HCT116 (cell line): ENCODE data around the gene MBP. TPM values are rescaled to one million over a fixed set of nuclear protein-coding genes. Genes with fewer than 3 reads are reported as not detected.

ENCODE experiments used
- ATAC-seq: fragments of 200-7000 bp; cut with Tn5 transposase; 2 replicates; pipeline ENCODE4 v1.9.1; 2020; ENCODE audit warnings: mild to moderate bottlenecking, moderate library complexity
- BruUV-seq: library from RNA; stranded (reverse); fragments of 400-500 nt; replicated peaks from 2 replicates; lab custom pipeline; 2021; lab: Mats Ljungman, UMichigan
- CTCF ChIA-PET: fragments of 300-600 bp; sonication (Branson Sonifier 250); formaldehyde crosslinking; loops from one replicate; lab custom pipeline; 2021; ENCODE audit warnings: antibody characterized with exemption; lab: Charles Lee
- POLR2A ChIA-PET: fragments of 300-600, 350-600 bp; sonication (Branson Sonifier 250); formaldehyde crosslinking; loops from one replicate; lab custom pipeline; 2021; ENCODE audit warnings: antibody characterized with exemption; lab: Charles Lee
- RAD21 ChIA-PET, 2 experiments: fragments of 300-600 bp; sonication (Branson Sonifier 250); formaldehyde crosslinking; loops; one replicate each; lab custom pipeline; 2023; ENCODE audit warnings: low total read pairs in 2 of 2; ENCODE audit not compliant: uncharacterized antibody in 2 of 2, unreplicated experiment in 2 of 2, low non-redundant PET in 1 of 2; lab: Charles Lee
- DNase-seq: peaks from one replicate; pipeline ENCODE4 v3.0.0-alpha.2; 2010; ENCODE audit warnings: low read depth, low spot score
- H2AFZ ChIP-seq: fragments of 200-600 bp; shearing (Covaris generic), sonication (generic); 2 replicates; pipeline ENCODE4 v1.6.1; 2017; ENCODE audit warnings: low read depth, mixed run types, mixed read lengths, antibody characterized with exemption, low read length; ENCODE audit not compliant: poor library complexity, severe bottlenecking
- H3K27ac ChIP-seq: 2 replicates; pipeline ENCODE4 v1.5.1; 2012; ENCODE audit warnings: low read depth, low read length
- H3K27me3 ChIP-seq: fragments of 200-600 bp; sonication (generic); 2 replicates; pipeline ENCODE4 v1.6.1; 2016; ENCODE audit warnings: mixed run types, low read length, mixed read lengths; ENCODE audit not compliant: insufficient read depth
- H3K36me3 ChIP-seq, 2 experiments: fragments of 200-500 bp in 1 of 2; fragments of 200-600 bp in 1 of 2; sonication (Bioruptor generic) in 1 of 2; sonication (generic) in 1 of 2; 2 replicates each; pipeline versions ENCODE4 v1.5.1 to v1.6.1; 2014 to 2016; ENCODE audit warnings: low read length in 2 of 2, inconsistent platforms in 1 of 2, mixed read lengths in 1 of 2, mixed run types in 1 of 2; ENCODE audit not compliant: insufficient read depth in 2 of 2, control insufficient read depth in 1 of 2
- H3K4me1 ChIP-seq, 2 experiments: fragments of 200-600 bp in 1 of 2; sonication (generic) in 1 of 2; 2 replicates each; pipeline versions ENCODE4 v1.5.1 to v1.6.1; 2012 to 2017; ENCODE audit warnings: low read length in 2 of 2, inconsistent platforms in 1 of 2, mild to moderate bottlenecking in 1 of 2, mixed read lengths in 1 of 2, mixed run types in 1 of 2, moderate library complexity in 1 of 2; ENCODE audit not compliant: insufficient read depth in 2 of 2, control insufficient read depth in 1 of 2
- H3K4me2 ChIP-seq: fragments of 200-600 bp; sonication (generic); 2 replicates; pipeline ENCODE4 v1.6.1; 2017; ENCODE audit warnings: mixed run types, low read length, mixed read lengths
- H3K4me3 ChIP-seq, 2 experiments: fragments of 200-600 bp in 1 of 2; sonication (generic) in 1 of 2; replicated peaks in 1 of 2; 2 replicates each; pipeline ENCODE4 v1.5.1; 2011 to 2016; ENCODE audit warnings: low read length in 2 of 2, control low read depth in 1 of 2, low read depth in 1 of 2, mild to moderate bottlenecking in 1 of 2, mixed read lengths in 1 of 2, mixed run types in 1 of 2
- H3K79me2 ChIP-seq: fragments of 200-600 bp; sonication (generic); 2 replicates; pipeline ENCODE4 v1.6.1; 2017; ENCODE audit warnings: mild to moderate bottlenecking, mixed run types, low read length, moderate library complexity, mixed read lengths; ENCODE audit not compliant: insufficient read depth
- H3K9ac ChIP-seq: fragments of 200-600 bp; sonication (generic); 2 replicates; pipeline ENCODE4 v1.6.1; 2016; ENCODE audit warnings: low read length, mixed read lengths
- H3K9me2 ChIP-seq: fragments of 200-600 bp; sonication (generic), shearing (Covaris generic); 2 replicates; pipeline ENCODE4 v1.6.1; 2017; ENCODE audit warnings: mixed run types, mild to moderate bottlenecking, moderate library complexity; ENCODE audit not compliant: insufficient read depth
- H3K9me3 ChIP-seq, 2 experiments: fragments of 200-500 bp in 1 of 2; fragments of 200-600 bp in 1 of 2; sonication (Bioruptor generic) in 1 of 2; sonication (generic) in 1 of 2; 2 replicates each; pipeline ENCODE4 v1.6.1; 2014 to 2017; ENCODE audit warnings: low read length in 2 of 2, mixed read lengths in 2 of 2, inconsistent platforms in 1 of 2, low read depth in 1 of 2, mild to moderate bottlenecking in 1 of 2, mixed run types in 1 of 2, moderate library complexity in 1 of 2; ENCODE audit not compliant: control insufficient read depth in 1 of 2, insufficient read depth in 1 of 2
- H4K20me1 ChIP-seq: fragments of 200-600 bp; sonication (generic), shearing (Covaris generic); 2 replicates; pipeline ENCODE4 v1.6.1; 2017; ENCODE audit warnings: mixed run types, mild to moderate bottlenecking, moderate library complexity; ENCODE audit not compliant: insufficient read depth
- ATF3 ChIP-seq: IDR thresholded peaks from 2 replicates; pipeline ENCODE4 v1.6.1; 2012
- ELF1 ChIP-seq: IDR thresholded peaks from 2 replicates; pipeline ENCODE4 v1.6.1; 2012; ENCODE audit warnings: low read depth, borderline replicate concordance
- EZH2 ChIP-seq: fragments of 200-600 bp; sonication (generic); IDR thresholded peaks from 2 replicates; pipeline ENCODE4 v1.6.1; 2017; ENCODE audit warnings: antibody characterized with exemption, mixed run types
- EZH2phosphoT487 ChIP-seq: fragments of 200-600 bp; IDR thresholded peaks from 2 replicates; pipeline ENCODE4 v1.6.1; 2018; ENCODE audit warnings: antibody characterized with exemption, borderline replicate concordance
- JUND ChIP-seq: IDR thresholded peaks from 2 replicates; pipeline ENCODE4 v1.6.1; 2012
- POLR2A ChIP-seq: IDR thresholded peaks from 2 replicates; pipeline ENCODE4 v1.7.0; 2011; ENCODE audit warnings: borderline replicate concordance; ENCODE audit not compliant: insufficient read depth, insufficient read length; ENCODE audit errors: extremely low read depth
- RAD21 ChIP-seq: IDR thresholded peaks from 2 replicates; pipeline ENCODE4 v1.6.1; 2012; ENCODE audit warnings: low read depth, mild to moderate bottlenecking
- SIN3A ChIP-seq: IDR thresholded peaks from 2 replicates; pipeline ENCODE4 v1.6.1; 2012; ENCODE audit warnings: low read depth
- SP1 ChIP-seq: IDR thresholded peaks from 2 replicates; pipeline ENCODE4 v1.6.1; 2012; ENCODE audit warnings: low read depth
- SRF ChIP-seq: IDR thresholded peaks from 2 replicates; pipeline ENCODE4 v1.6.1; 2012; ENCODE audit warnings: low read depth
- TCF7L2 ChIP-seq: IDR thresholded peaks from 2 replicates; pipeline ENCODE4 v1.7.0; 2011; ENCODE audit warnings: borderline replicate concordance, inconsistent platforms; ENCODE audit not compliant: insufficient read depth, insufficient read length; ENCODE audit errors: extremely low read depth
- YY1 ChIP-seq: IDR thresholded peaks from 2 replicates; pipeline ENCODE4 v1.6.1; 2011; ENCODE audit warnings: low read length, low read depth, moderate library complexity, mild to moderate bottlenecking; ENCODE audit not compliant: insufficient replicate concordance; ENCODE audit errors: extremely low read depth
- ZFX ChIP-seq: fragments of 450-650 bp; IDR thresholded peaks from 2 replicates; pipeline ENCODE4 v1.6.1; 2017
- ZNF274 ChIP-seq: fragments of 200-500 bp; sonication (Bioruptor generic); IDR thresholded peaks from 2 replicates; pipeline ENCODE4 v1.6.1; 2014; ENCODE audit warnings: mild to moderate bottlenecking, low read depth, low read length, inconsistent platforms
- intact Hi-C: fragments of 100-400 bp; cut with micrococcal nuclease; formaldehyde crosslinking; loops from 2 replicates; pipeline ENCODE4 v1.10.0; 2022
- total RNA-seq: library from RNA; stranded (reverse); gene quantifications from one replicate; pipeline ENCODE4 v1.2.1, GENCODE V29; 2021; ENCODE audit not compliant: unreplicated experiment
- TF ChIP-seq, protein P1 (sequence below): IDR thresholded peaks from 2 replicates; pipeline ENCODE4 v1.6.1; 2012; ENCODE audit warnings: low read depth
- TF ChIP-seq, protein P2 (sequence below), 3 experiments: fragments of 200-600 bp in 1 of 3; sonication (generic) in 1 of 3; IDR thresholded peaks in 2 of 3; conservative IDR thresholded peaks in 1 of 3; 2 replicates each; pipeline ENCODE4 v1.5.1; 2012 to 2017; ENCODE audit warnings: low read depth in 2 of 3, low read length in 2 of 3, antibody characterized with exemption in 1 of 3, borderline replicate concordance in 1 of 3, control low read depth in 1 of 3, mild to moderate bottlenecking in 1 of 3, mixed read lengths in 1 of 3, mixed run types in 1 of 3, moderate library complexity in 1 of 3; ENCODE audit not compliant: insufficient read depth in 1 of 3

MBP gene
- total RNA-seq, 1 experiment from 2014 or later: 34.9 TPM

DNA sequence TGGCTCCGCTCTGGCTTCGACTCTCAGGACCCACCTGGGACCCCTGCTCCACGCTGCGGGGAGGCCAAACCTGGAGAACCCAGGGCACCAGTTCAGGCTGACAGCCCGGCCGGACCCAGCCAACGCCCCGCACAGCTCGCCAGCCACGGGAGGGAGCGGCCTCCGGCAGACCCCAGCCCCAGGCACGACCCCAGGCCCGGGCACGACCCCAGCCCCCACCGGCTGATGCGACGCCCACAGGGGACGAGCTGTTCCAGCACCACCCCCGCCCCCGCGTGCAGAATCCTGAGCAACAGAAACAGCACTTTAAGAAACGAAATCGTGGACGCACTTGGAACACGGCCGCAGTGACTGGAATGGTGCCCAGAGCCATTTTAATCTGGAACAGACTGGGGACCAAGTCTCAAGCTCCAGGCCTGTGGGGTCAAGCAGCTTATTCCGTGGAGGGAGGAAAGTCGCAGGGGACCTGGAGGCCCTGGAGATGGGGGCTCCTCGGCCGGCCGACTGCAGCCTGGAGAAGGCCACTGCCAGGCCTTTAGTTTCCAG, 74.2 kb downstream of the MBP start:
- H3K9me2 ChIP-seq: no peaks in the 10 kb centered on the region
- intact Hi-C loops: loop anchor here (2.0 to 10.0 kb wide), 3 partner anchors 54 to 256 kb away; partner anchors contain the start of gene MBP
- no peaks in the 10 kb centered on the region for H4K20me1 ChIP-seq
- POLR2A ChIA-PET: no interaction called here
- ATAC-seq (no peak), DNase-seq (no peak)
- no peak overlapping the region for H3K9ac ChIP-seq
- no peak overlapping the region for H3K4me3 ChIP-seq
- peaks cover 8 to 23% of the 10 kb centered on the region in 2 experiments for H3K4me1 ChIP-seq
- no TSS peak for BruUV-seq
- peaks cover 16% of the 10 kb centered on the region; the same call in 1 of the 2 replicates for H3K79me2 ChIP-seq
- no peak overlapping the region for H2AFZ ChIP-seq
- H3K27me3 ChIP-seq: no peaks in the 10 kb centered on the region
- RAD21 ChIA-PET: no interaction called here
- no peaks in the 10 kb centered on the region for H3K9me3 ChIP-seq
- CTCF ChIA-PET: no interaction called here
- TF ChIP-seq ATF3 (no peak), RAD21 (no peak), SRF (no peak), ELF1 (no peak), EZH2phosphoT487 (no peak), YY1 (no peak), EZH2 (no peak), JUND (no peak), ZNF274 (no peak), SIN3A (no peak), TCF7L2 (no peak), SP1 (no peak), POLR2A (no peak), ZFX (no peak)
- TF ChIP-seq, protein P1, sequence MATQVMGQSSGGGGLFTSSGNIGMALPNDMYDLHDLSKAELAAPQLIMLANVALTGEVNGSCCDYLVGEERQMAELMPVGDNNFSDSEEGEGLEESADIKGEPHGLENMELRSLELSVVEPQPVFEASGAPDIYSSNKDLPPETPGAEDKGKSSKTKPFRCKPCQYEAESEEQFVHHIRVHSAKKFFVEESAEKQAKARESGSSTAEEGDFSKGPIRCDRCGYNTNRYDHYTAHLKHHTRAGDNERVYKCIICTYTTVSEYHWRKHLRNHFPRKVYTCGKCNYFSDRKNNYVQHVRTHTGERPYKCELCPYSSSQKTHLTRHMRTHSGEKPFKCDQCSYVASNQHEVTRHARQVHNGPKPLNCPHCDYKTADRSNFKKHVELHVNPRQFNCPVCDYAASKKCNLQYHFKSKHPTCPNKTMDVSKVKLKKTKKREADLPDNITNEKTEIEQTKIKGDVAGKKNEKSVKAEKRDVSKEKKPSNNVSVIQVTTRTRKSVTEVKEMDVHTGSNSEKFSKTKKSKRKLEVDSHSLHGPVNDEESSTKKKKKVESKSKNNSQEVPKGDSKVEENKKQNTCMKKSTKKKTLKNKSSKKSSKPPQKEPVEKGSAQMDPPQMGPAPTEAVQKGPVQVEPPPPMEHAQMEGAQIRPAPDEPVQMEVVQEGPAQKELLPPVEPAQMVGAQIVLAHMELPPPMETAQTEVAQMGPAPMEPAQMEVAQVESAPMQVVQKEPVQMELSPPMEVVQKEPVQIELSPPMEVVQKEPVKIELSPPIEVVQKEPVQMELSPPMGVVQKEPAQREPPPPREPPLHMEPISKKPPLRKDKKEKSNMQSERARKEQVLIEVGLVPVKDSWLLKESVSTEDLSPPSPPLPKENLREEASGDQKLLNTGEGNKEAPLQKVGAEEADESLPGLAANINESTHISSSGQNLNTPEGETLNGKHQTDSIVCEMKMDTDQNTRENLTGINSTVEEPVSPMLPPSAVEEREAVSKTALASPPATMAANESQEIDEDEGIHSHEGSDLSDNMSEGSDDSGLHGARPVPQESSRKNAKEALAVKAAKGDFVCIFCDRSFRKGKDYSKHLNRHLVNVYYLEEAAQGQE: no peak
- TF ChIP-seq, protein P2, sequence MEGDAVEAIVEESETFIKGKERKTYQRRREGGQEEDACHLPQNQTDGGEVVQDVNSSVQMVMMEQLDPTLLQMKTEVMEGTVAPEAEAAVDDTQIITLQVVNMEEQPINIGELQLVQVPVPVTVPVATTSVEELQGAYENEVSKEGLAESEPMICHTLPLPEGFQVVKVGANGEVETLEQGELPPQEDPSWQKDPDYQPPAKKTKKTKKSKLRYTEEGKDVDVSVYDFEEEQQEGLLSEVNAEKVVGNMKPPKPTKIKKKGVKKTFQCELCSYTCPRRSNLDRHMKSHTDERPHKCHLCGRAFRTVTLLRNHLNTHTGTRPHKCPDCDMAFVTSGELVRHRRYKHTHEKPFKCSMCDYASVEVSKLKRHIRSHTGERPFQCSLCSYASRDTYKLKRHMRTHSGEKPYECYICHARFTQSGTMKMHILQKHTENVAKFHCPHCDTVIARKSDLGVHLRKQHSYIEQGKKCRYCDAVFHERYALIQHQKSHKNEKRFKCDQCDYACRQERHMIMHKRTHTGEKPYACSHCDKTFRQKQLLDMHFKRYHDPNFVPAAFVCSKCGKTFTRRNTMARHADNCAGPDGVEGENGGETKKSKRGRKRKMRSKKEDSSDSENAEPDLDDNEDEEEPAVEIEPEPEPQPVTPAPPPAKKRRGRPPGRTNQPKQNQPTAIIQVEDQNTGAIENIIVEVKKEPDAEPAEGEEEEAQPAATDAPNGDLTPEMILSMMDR (IDR thresholded peaks at IDR 0.05 in 2 of 3, conservative IDR thresholded peaks at IDR 0.05 in 1 of 3; ENCODE audit: borderline replicate concordance in 1 of 3, insufficient read depth in 1 of 3, low read depth in 2 of 3, low read length in 2 of 3): no peak
- no peak overlapping the region for H3K4me2 ChIP-seq
- H3K36me3 ChIP-seq: peaks cover 0 to 4% of the 10 kb centered on the region in 2 experiments; a peak in 1 of 4 replicates
- no peak overlapping the region for H3K27ac ChIP-seq
